ENCODE data around the gene UBE2V1.

Gene UBE2V1

GRCh38 chr20:50126662-50127061 lies 13.7 kb upstream of the UBE2V1 start:
- no peak overlapping the region for H2AFZ ChIP-seq (ENCODE audit: low read length)
- no peaks in the 10 kb centered on the region for H3K9me3 ChIP-seq (ENCODE audit: insufficient read depth, low read depth, low read length)
- no peak overlapping the region for H3K4me2 ChIP-seq (ENCODE audit: low read depth, low read length, poor library complexity, severe bottlenecking)
- no peaks in the 10 kb centered on the region for H3F3A ChIP-seq (ENCODE audit: low read depth)
- H3K27me3 ChIP-seq (ENCODE audit: insufficient read depth, low read length, poor library complexity, severe bottlenecking) = no peaks in the 10 kb centered on the region
- TF ChIP-seq EZH2phosphoT487 (IDR thresholded peaks at IDR 0.05; ENCODE audit: borderline replicate concordance) = no peak
- no peak for TF ChIP-seq CTCF (conservative IDR thresholded peaks at IDR 0.05; ENCODE audit: low read length)
- no peaks in the 10 kb centered on the region for H3K79me2 ChIP-seq (ENCODE audit: insufficient read depth, low read length)
- H3K4me3 ChIP-seq (ENCODE audit: low read length, poor library complexity, severe bottlenecking) = no peak overlapping the region
- H4K20me1 ChIP-seq (ENCODE audit: insufficient read depth, low read length, poor library complexity, severe bottlenecking) = no peaks in the 10 kb centered on the region
- peaks cover 87% of the 10 kb centered on the region; the same call in 1 of the 2 replicates for H3K36me3 ChIP-seq (ENCODE audit: insufficient read depth, low read length)
- H3K9ac ChIP-seq (ENCODE audit: low read depth, low read length, poor library complexity, severe bottlenecking) = no peak overlapping the region
- H3K9me2 ChIP-seq (replicated peaks; ENCODE audit: low read depth, low read length) = no peaks in the 10 kb centered on the region
- no peaks in the 10 kb centered on the region for H3K4me1 ChIP-seq (ENCODE audit: insufficient read depth, low read length, poor library complexity, severe bottlenecking)

GRCh38 chr20:50125279-50125678 lies 12.3 kb upstream of the UBE2V1 start:
- Histone ChIP-seq H3K36me3 (ENCODE audit: insufficient read depth, low read length) (peaks cover 73% of the 10 kb centered on the region; the same call in 1 of the 2 replicates), H2AFZ (ENCODE audit: low read length) (no peak overlapping the region)
- TF ChIP-seq EZH2phosphoT487 (IDR thresholded peaks at IDR 0.05; ENCODE audit: borderline replicate concordance) (no peak), CTCF (conservative IDR thresholded peaks at IDR 0.05; ENCODE audit: low read length) (no peak)

GRCh38 chr20:50124496-50124895 lies 11.5 kb upstream of the UBE2V1 start:
- Histone ChIP-seq H3K79me2 (ENCODE audit: insufficient read depth, low read length) (no peaks in the 10 kb centered on the region), H3K9me2 (replicated peaks; ENCODE audit: low read depth, low read length) (no peaks in the 10 kb centered on the region), H3K27me3 (ENCODE audit: insufficient read depth, low read length, poor library complexity, severe bottlenecking) (no peaks in the 10 kb centered on the region), H3K4me2 (ENCODE audit: low read depth, low read length, poor library complexity, severe bottlenecking) (no peak overlapping the region), H2AFZ (ENCODE audit: low read length) (no peak overlapping the region), H4K20me1 (ENCODE audit: insufficient read depth, low read length, poor library complexity, severe bottlenecking) (no peaks in the 10 kb centered on the region), H3K9me3 (ENCODE audit: insufficient read depth, low read depth, low read length) (no peaks in the 10 kb centered on the region), H3K9ac (ENCODE audit: low read depth, low read length, poor library complexity, severe bottlenecking) (no peak overlapping the region), H3K4me3 (ENCODE audit: low read length, poor library complexity, severe bottlenecking) (no peak overlapping the region), H3F3A (ENCODE audit: low read depth) (no peaks in the 10 kb centered on the region), H3K4me1 (ENCODE audit: insufficient read depth, low read length, poor library complexity, severe bottlenecking) (no peaks in the 10 kb centered on the region), H3K36me3 (ENCODE audit: insufficient read depth, low read length) (peaks cover 66% of the 10 kb centered on the region; the same call in 1 of the 2 replicates)
- TF ChIP-seq CTCF (conservative IDR thresholded peaks at IDR 0.05; ENCODE audit: low read length) (no peak), EZH2phosphoT487 (IDR thresholded peaks at IDR 0.05; ENCODE audit: borderline replicate concordance) (no peak)

More at GRCh38 chr20:50125279-50125678, 12.3 kb upstream of the UBE2V1 start:
- Histone ChIP-seq H3K4me1 (ENCODE audit: insufficient read depth, low read length, poor library complexity, severe bottlenecking) (no peaks in the 10 kb centered on the region), H3K9ac (ENCODE audit: low read depth, low read length, poor library complexity, severe bottlenecking) (no peak overlapping the region), H3K4me2 (ENCODE audit: low read depth, low read length, poor library complexity, severe bottlenecking) (no peak overlapping the region), H3F3A (ENCODE audit: low read depth) (no peaks in the 10 kb centered on the region), H4K20me1 (ENCODE audit: insufficient read depth, low read length, poor library complexity, severe bottlenecking) (no peaks in the 10 kb centered on the region), H3K9me3 (ENCODE audit: insufficient read depth, low read depth, low read length) (no peaks in the 10 kb centered on the region), H3K4me3 (ENCODE audit: low read length, poor library complexity, severe bottlenecking) (no peak overlapping the region), H3K79me2 (ENCODE audit: insufficient read depth, low read length) (no peaks in the 10 kb centered on the region), H3K27me3 (ENCODE audit: insufficient read depth, low read length, poor library complexity, severe bottlenecking) (no peaks in the 10 kb centered on the region), H3K9me2 (replicated peaks; ENCODE audit: low read depth, low read length) (no peaks in the 10 kb centered on the region)
